ENCODE measurements around the gene CAMK1D. TPM values are rescaled to one million over a fixed set of nuclear protein-coding genes. Genes with fewer than 3 reads are reported as not detected.
"Not testable (repeated sequence)": the region's sequence is repeated elsewhere in the genome, so short reads cannot be mapped to it uniquely, and the experiment has no call there.

CAMK1D gene
- total and polyA plus RNA-seq, 2 donors (not counting 3 experiments of a cell fraction or from before 2014, with no cell fraction given) = 0.37 to 4.2 TPM

GRCh38 chr10:12492016-12492415, 142.7 kb downstream of the CAMK1D start:
- no peak overlapping the region for H3K27ac ChIP-seq (ENCODE audit: insufficient read depth, low read depth, low read length)
- FAIRE-seq (no peak), DNase-seq (ENCODE audit: low read depth, low spot score) (no peak)
- intact Hi-C loops (cut with micrococcal nuclease) = no loop called here
- no peaks in the 10 kb centered on the region for H3K4me1 ChIP-seq (ENCODE audit: control insufficient read depth, extremely low read depth, insufficient read depth, low read length)
- POLR2A ChIA-PET = no interaction called here
- no peaks in the 10 kb centered on the region for H3K79me2 ChIP-seq (ENCODE audit: control insufficient read depth, insufficient read depth, low read length)
- H3K9ac ChIP-seq (replicated peaks; ENCODE audit: extremely low read depth, insufficient read depth, low read length) = no peak overlapping the region
- dilution Hi-C loops (cut with MboI; ENCODE audit: extremely low pct_ligation_motif_present, low sequenced_read_pairs) = no loop called here
- no peaks in the 10 kb centered on the region for H3K9me1 ChIP-seq (replicated peaks; ENCODE audit: control insufficient read depth, extremely low read depth, insufficient read depth, low read length)
- no peak overlapping the region for H2AFZ ChIP-seq (ENCODE audit: low read depth, low read length)
- H4K20me1 ChIP-seq (replicated peaks; ENCODE audit: control insufficient read depth, extremely low read depth, insufficient read depth, low read length) = no peaks in the 10 kb centered on the region
- no TSS peak for BruUV-seq (replicated peaks)
- H3K36me3 ChIP-seq (ENCODE audit: control insufficient read depth in 2 of 2, extremely low read depth in 1 of 2, insufficient read depth in 2 of 2, low read length in 2 of 2) = no peaks in the 10 kb centered on the region
- CTCF ChIA-PET = no interaction called here
- no peaks in the 10 kb centered on the region for H3K27me3 ChIP-seq (ENCODE audit: control insufficient read depth in 2 of 2, insufficient read depth in 2 of 2, low read length in 2 of 2)
- no peak overlapping the region for H3K4me2 ChIP-seq (ENCODE audit: insufficient read depth, low read length)
- no peak for TF ChIP-seq CTCF (IDR thresholded peaks at IDR 0.05; ENCODE audit: extremely low read depth in 1 of 2, insufficient read depth in 1 of 2, low read depth in 1 of 2, low read length in 2 of 2)
- TF ChIP-seq MAX (IDR thresholded peaks at IDR 0.05; ENCODE audit: insufficient read depth, insufficient read length) = no peak
- no peak for TF ChIP-seq POLR2A (IDR thresholded peaks at IDR 0.05; ENCODE audit: low read depth, low read length)
- TF ChIP-seq JUN (IDR thresholded peaks at IDR 0.05; ENCODE audit: borderline replicate concordance, insufficient read depth, insufficient read length, low read depth) = no peak
- no peak overlapping the region for H3K4me3 ChIP-seq (replicated peaks in 1 of 3; ENCODE audit: insufficient read depth in 1 of 3, low read depth in 1 of 3, low read length in 3 of 3)
- no peaks in the 10 kb centered on the region for H3K9me3 ChIP-seq (replicated peaks; ENCODE audit: control insufficient read depth, insufficient read depth, low read length)

GRCh38 chr10:12497046-12497445, 147.7 kb downstream of the CAMK1D start:
- H3K36me3 ChIP-seq (ENCODE audit: control insufficient read depth in 2 of 2, extremely low read depth in 1 of 2, insufficient read depth in 2 of 2, low read length in 2 of 2); FAIRE-seq; H3K27me3 ChIP-seq (ENCODE audit: control insufficient read depth in 2 of 2, insufficient read depth in 2 of 2, low read length in 2 of 2); H3K79me2 ChIP-seq (ENCODE audit: control insufficient read depth, insufficient read depth, low read length); intact Hi-C loops (cut with micrococcal nuclease); BruUV-seq (replicated peaks); H4K20me1 ChIP-seq (replicated peaks; ENCODE audit: control insufficient read depth, extremely low read depth, insufficient read depth, low read length); H3K4me2 ChIP-seq (ENCODE audit: insufficient read depth, low read length); H3K4me1 ChIP-seq (ENCODE audit: control insufficient read depth, extremely low read depth, insufficient read depth, low read length); H3K9me1 ChIP-seq (replicated peaks; ENCODE audit: control insufficient read depth, extremely low read depth, insufficient read depth, low read length); POLR2A ChIA-PET; CTCF ChIA-PET; H2AFZ ChIP-seq (ENCODE audit: low read depth, low read length); H3K4me3 ChIP-seq (replicated peaks in 1 of 3; ENCODE audit: insufficient read depth in 1 of 3, low read depth in 1 of 3, low read length in 3 of 3); DNase-seq (ENCODE audit: low read depth, low spot score); H3K9me3 ChIP-seq (replicated peaks; ENCODE audit: control insufficient read depth, insufficient read depth, low read length); H3K9ac ChIP-seq (replicated peaks; ENCODE audit: extremely low read depth, insufficient read depth, low read length); dilution Hi-C loops (cut with MboI; ENCODE audit: extremely low pct_ligation_motif_present, low sequenced_read_pairs); H3K27ac ChIP-seq (ENCODE audit: insufficient read depth, low read depth, low read length): not testable (repeated sequence)

All from endothelial cell of umbilical vein (primary cell).